ENCODE results near the gene NRXN2.

NRXN2 gene

DNA sequence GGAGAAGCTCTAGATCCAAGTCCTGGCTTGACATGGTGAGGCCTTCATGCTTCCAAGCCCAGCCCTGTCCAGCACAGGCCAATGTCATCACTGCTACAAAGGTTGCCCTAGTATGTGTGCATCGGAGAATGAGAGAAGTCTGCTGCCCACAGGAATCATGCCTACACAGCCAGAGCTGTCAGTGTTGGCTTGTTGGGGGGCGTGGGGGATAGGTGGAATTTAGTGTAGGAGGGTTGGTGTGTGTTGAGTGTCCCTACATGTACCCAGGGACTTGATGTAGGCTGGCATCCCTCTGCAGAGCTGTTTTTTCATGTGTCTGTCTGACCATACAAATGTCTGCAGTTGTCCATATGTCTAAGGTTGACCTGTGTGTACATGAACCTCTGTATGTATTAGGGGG is 94.4 kb downstream of the NRXN2 start:
- DNase-seq (ENCODE audit: low read depth, low spot score): no peak

DNA sequence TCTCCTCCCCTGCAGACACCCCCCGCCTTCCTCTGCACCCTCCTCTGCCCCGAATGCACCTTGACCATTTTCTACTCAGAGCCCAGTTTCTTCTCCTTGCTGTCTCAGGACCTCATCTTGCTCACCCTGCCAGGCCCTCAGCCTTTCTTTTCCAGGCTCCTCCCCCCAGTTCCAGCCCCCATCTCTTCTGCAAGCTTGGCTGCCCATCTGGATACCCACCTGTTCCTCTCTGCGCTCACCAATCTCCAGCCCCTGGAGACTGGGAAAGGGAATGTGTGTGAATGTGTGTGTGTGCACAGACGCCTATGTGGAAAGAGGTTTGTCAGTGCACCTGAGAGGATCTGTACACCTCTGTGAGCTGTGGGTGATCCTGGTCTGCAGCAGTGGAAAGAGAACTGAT is 95.6 kb downstream of the NRXN2 start:
- DNase-seq (ENCODE audit: low read depth, low spot score): no peak

DNA sequence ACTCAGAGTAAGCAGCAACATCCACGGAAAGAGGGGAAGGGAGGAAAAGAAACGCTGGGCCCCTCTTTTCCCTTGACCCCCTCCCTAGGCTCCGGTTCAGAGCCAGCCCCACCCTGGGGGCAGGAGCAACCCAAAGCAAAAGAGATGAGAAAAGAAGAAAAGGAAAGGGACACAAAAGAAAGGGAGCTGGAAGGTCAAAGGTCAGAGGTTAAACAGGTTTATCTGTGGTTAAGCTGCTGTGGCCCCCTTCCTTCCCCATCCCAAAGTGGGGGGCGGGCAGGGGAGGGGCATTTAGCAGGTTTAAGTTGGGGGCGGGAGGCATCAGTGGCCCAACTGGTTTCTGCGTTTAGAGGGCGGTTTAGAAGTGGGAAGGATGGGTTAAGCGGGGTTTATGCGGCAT is 96.4 kb downstream of the NRXN2 start:
- no peak for DNase-seq (ENCODE audit: low read depth, low spot score)

DNA sequence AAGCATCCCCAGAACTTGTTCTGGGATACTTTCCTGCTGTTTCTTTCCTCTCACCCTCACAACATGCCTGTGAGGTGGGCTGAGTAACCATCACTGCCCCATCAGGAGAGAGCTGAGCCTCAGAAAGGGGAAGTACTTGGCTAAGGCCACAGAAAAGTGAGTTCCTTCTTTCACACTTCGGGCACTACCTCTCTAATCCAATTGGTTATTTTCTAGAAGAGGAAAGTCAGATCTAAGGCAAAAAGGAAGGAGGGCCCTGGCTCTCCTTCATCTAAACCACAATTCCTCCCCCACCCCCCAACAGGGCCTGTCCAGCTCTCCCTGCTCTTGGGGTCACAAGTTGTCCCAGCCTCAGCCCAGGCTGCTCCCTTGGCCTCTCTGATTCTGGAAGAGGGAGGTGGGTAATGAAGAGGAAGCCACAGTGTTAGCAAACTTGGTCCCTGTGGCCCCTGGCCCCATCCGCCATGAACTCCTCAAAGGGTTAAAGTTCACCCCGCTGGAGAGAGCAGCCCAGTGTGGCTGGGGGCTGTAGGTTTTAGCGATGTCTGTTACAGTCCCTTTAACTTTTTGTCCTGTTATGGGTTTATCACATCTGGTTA is 98.0 kb downstream of the NRXN2 start:
- DNase-seq (ENCODE audit: low read depth, low spot score): no peak

DNA sequence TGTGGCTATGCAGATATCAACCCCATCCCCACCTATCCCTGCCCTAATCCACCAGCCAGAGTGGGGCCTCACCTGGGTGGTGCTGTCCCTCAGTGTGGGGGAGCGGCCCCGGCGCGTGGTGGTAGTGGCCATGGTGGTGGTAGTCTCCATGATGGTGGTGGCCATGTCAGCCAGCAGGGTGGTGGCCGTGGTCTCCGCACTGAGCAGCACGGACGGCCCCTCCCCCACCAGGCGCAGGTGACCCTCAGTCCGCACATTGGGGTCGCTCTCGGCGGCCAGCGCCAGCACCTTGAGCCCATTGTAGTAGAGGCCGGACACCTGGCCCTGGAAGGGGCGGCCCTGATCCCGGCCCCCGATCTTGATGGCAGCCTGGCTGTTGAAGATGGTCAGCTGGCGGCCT is 100.3 kb downstream of the NRXN2 start:
- DNase-seq (ENCODE audit: low read depth, low spot score): no peak

DNA sequence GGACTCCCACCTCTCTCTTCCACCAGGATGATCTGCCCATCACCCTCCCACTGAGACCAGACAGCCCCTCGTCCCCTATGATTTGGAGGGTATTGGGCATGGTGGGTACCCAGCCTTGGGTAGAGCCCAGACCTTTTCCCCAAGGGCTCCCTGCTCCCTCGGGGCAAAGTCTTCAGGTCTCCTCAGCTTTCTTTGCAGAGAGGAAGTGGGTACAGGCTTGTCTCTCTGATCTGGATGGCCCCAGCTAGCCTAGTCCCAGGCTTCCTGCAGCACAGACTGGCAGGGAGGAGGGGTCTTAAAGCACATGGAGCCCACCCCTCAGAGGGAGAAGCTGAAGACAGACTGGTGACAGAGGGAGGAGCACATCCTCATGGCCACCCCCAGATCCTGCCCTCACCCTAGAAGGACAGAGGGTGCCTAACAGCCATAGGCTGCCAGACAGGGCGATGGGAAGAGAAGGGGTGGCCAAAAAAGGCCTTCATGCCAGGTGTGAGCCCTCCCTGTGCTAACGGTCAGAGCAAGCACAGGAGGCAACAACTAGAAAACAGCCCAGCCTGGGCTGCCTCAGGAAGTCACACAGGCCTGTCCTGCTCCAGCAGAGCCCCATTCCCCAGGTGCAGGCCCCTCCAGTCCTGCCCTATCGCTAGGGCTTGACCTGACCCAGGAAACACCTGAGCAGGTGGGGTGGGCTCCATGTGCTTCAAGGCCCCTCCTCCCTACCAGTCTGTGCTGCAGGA is 101.5 kb downstream of the NRXN2 start:
- DNase-seq (ENCODE audit: low read depth, low spot score): no peak

DNA sequence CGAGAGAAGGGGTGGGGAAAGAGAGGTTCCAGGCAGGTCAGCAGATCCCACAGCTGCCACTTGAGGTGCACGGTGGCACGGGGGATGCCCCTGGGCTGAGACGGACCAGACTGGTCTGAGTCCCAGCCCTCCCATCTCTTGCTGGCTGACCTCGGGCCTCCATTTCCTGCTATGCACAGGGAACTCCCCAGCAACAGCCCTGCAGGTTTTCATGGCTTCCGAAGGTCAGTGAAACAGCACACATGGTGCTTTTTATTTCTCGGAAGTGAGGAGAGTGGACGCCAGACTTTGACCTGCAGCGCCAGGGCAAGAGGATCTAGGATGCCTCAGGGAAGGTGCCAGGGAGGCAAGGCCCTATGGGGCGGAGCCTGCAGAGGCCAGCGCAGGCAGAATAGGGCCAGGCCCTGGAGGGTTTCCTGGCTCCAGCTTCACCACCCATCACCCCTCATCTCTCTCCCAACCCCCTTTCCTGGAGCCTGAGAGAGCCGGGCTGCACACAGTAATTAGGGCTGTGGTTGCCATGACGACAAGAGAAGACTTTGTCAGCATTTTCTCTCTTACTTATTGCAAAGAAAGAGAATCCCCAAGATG is 102.5 kb downstream of the NRXN2 start:
- no peak for DNase-seq (ENCODE audit: low read depth, low spot score)

DNA sequence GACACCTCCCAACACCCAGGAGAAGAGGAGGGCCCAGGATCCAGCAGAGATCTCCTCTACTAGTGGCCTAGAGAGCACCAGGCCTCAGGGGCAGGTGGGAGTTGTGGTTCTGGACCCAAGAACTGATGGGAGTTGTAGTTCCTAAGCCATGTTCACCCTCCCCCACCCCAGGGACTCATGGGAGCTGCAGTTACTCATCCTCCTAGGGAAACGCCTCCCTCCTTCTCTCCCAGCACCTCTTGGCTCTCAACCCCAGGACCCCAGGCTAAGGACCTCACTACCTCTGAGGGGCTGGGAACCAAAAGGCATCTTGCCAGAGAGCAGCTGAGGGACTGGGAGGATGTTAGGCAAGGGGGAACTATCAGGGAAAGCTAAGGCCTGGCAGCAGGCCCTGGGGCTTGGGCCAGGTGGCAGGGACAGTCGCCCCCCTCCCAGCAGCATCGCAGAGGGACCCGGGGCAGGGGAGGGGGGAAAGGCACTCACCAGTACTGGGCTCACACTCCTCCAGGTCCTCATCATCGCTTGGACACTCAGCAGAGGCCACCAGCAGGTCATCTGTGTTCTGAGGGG is 103.1 kb downstream of the NRXN2 start:
- DNase-seq (ENCODE audit: low read depth, low spot score): peak; percentile 1

DNA sequence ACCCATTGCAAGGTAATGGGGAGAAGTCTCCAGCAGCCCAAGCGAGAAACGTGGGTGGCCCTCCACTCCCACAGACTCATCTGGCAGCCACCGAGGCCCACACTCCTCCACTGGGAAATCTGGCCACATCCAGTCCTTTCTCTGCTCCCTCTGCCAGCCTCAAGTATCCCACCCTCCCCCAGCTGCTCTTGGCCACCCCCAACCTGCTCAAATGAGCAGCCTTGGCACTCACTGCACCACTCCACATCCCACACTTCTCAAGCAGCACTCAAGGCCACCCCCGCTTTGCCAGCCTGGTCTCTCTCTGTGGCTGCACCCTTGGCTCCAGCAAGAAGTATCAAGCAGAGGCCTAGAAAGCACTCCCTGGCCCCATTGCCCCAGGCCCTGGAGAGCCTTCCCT is 103.8 kb downstream of the NRXN2 start:
- DNase-seq (ENCODE audit: low read depth, low spot score): no peak

DNA sequence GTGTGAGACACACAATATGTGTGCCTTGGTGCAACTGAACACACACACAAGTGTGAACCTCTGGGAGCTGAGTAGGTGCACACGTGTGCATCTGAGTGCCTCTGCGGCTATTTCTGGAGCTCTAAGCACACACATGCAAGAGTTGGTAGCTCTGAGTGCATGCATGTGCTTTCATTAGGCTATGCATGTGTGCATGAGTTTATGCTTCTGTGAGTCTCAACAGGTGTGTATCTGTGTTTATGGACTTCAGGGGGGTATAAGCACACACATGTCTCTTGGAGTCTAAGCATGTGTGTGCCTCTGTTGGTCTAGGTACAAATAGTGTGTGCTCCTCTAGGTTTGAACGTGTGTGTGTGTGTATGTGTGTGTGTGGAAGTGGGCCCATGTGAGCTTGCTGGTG is 106.2 kb downstream of the NRXN2 start:
- no peak for DNase-seq (ENCODE audit: low read depth, low spot score)

DNA sequence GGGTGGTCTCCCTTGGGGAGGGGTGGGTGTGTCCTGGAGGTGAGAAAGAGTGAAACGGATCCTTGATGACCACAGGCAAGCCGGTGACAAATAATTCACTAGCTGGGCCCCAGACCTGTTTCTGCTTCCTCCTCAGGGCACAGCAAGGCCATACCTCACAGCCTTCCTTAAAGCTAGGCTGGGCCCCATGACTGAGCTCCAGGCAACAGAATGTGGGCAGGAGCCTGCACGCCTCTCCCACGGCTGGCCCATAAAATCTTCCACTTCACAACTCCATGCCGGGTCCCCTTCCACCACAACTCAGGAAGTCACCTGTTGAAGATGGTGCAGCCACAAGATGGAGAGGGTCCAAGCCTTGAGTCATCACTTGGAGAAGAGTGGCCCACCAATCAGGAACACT is 108.1 kb downstream of the NRXN2 start:
- no peak for DNase-seq (ENCODE audit: low read depth, low spot score)

DNA sequence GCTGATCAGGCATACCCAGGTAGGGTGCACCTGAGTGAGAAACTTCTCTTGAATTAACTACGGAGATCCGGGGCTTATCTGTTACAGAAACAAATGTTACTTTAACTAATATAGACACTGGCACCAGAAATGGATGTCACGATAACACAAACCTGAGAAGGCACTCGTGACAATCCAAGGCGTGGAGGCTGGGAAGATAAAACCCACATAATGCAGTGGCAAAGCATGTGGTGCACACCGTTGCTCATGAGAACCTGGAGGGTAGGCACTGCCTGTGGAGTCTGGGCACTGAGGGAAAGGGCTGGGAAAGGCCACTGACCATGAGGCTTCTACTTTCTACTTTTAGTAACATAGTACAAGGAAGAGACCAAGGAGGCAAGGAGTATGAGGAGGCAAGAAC is 109.3 kb downstream of the NRXN2 start:
- DNase-seq (ENCODE audit: low read depth, low spot score): no peak

DNA sequence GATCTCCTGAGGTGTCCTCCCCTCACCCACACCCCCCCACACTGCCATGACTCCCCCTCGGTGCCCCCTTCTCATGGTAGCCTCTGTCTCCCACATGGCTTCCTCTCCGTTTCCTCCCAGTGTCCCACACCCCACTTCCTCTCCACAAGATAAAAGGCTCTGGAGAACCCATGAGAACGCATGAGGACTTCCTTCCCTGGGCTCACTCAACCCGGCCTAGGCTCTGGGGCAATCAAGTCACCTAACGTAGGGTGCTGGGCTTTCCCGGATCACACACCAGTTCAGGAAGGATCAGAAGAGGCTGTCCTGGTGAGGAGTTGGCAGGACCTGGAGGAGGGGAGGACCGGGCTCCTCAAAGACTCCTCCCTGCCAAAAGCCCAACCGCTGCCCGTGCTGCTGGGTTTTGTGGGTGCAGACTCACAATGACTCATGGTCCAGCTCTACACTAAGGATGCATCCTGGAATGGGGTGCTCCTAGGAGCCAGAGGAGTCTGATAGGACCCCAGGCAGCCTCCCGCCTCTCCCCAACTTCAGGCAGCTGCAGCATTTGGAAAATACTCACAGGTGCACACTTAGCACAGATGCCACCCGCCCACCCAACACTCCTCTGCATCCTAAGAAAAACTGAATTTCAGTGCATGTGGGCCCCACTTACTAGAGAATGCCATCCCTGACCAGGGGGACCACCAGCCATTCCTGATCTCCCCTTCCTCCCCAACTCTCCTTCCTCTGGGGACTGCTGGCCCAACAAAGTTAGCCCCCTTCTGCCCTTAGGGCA is 110.9 kb downstream of the NRXN2 start:
- DNase-seq (ENCODE audit: low read depth, low spot score): no peak

DNA sequence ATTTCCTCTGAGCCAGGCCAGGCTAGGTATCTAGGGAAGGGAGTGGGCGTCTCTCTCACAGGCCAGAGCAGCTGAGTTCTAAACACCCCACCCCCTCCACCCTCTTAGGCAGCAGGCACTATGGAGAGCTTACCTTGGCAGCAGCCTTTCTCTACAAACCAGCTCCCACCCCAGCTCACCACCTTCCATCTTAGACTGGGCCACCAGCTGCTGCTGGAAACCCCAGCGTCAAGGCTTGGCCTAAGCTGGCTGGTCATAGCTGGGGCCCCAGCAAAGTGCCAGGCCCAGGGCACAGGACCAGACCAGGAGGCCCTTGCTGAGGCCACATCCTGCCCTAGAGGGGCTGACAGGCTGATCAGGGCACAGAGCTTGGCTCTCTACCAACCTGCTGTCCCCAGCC is 111.8 kb downstream of the NRXN2 start:
- DNase-seq (ENCODE audit: low read depth, low spot score): no peak

DNA sequence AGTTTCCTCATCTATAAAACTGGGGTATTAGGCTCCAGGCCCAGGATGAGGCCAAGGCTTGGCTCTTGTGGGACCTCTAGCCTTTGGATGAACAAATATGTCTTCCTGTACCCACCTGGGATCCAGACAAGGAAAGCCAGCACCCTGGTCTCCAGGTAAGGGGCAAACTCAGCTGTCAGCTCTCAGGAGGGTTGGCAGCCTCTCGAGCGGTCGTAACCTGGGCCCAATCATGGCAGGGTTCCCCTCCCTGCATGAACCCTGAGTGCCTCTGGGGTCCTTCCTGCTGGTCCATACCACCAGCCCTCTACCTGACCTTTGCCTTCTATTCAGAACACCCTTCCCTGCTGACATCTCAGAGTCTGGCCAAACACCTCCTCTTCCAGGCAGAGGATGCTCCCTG is 112.4 kb downstream of the NRXN2 start:
- no peak for DNase-seq (ENCODE audit: low read depth, low spot score)

DNA sequence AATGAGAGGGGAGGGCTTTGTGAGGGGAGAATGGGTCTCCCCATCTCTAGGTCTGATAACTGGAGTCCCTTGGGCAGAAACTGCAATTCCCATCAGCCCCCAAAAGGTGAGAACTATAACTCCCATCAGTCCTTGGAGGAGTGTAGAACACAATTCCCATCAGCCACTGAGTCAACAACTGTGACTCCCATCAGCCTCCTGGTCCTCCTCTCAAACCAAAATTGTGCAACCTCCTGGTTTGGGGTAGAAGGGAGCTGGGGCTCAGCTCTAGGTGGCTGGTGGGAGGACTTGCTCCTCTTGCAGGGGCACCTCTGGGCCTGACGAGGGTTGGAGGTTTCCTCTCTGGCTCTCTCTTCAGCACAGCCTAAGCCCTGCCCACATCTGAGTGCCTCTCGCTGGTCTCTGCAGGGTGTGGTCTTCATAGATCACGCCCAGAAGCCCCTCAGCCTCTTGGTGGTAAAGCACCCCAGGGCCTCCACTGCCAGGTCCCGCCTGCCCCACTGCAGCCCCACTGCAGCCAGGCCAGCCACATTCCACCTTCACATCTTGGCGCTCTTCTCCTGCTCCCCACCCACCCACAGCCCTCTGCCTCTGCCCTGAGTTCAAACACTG is 113.5 kb downstream of the NRXN2 start:
- no peak for DNase-seq (ENCODE audit: low read depth, low spot score)

DNA sequence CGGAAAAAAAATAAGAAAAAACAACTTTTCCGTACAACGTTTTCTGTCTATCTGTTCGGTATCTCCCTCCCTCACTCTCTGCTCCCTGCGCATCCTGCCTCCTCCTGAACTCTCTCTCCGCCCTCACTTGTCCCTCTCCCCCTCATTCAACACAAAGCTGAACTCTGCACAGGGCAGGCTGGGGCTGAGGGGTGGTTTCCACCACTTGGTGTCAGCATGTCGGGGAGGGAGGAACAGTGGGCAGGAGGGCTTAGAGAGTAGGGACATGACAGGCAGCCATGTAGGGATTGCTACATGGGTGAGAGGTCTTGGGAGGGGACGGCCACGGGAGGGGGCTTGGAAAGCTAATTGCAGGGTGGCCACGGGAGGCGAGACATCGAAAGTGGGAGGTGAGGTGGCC is 114.4 kb downstream of the NRXN2 start:
- DNase-seq (ENCODE audit: low read depth, low spot score): no peak

DNA sequence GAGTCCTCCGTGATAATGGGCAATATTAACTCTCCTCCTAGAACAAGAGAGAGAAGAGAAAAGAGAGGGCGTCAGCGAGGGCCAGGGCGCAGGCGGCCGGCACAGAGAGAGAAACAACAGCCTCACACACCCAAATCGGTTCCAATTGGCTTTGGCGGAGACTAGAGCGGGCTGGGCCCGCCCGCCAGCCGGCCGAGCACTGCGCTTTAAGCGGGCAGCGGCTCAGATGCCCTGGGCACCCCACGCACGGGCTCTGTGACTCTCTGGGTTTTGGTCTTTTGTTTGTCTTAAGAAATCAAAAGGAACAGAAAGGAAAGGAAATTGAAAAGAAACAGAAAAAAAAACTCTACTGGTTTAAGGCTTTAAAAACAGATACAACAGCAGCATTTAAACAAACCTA is 115.0 kb downstream of the NRXN2 start:
- no peak for DNase-seq (ENCODE audit: low read depth, low spot score)

DNA sequence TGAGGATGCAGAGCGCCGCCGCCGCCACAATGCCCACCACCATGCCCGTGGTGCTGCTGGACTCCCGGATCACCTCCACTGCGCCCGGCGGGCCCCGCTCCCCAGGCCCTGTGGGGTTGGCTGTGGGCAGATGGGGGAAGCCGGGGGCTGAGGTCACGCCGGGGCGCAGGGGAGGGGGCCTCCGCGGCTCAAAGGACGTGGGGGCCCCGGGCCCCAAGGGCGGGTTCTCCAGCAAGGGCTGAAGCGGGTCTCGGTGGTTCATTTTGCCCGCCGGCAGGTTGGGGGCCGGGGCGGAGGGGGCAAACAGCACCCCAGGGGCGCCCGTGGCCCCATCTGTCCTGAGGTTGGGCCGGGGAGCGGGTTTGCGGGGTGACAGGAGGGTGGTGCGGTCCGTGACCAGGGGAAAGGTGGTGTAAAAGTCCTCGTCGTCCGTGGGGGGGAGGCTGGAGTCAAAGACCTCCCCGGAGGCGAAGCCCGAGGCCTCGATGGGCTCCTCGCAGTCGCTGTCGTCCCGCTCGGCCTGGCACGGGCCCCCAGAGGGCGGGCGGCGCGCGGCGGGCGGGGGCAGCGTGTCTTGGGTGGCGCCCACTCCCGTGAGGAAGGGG is 115.5 kb downstream of the NRXN2 start:
- DNase-seq (ENCODE audit: low read depth, low spot score): no peak

DNA sequence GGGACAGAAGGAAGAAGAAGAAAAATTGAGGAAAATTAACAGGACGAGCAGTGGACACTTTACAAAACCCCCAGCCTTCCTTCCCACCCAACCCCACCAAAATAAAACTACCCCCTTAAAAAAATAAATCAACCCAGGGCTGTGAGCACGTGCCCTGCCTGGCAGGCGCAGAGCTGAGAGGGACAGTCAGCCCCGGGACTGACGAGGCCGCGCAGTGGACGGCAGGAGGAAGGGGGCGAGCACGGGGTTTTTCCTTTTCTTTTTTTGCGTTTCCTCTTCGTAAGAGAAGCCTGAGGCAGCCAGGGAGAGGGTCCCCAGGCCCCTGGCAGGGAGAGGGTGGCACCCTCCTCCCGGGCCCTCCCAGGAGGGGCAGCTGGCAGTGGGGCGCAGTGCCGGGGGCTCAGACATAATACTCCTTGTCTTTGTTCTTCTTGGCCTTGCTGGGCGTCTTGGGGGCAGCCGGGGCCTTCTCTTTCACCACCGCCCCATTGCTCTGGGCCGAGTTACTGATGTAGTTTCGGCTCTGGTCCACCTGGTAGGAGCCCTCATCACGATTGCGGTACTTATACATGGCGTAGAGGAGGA is 116.1 kb downstream of the NRXN2 start:
- DNase-seq (ENCODE audit: low read depth, low spot score): no peak

Data from smooth muscle cell of the brain vasculature (primary cell).